GM21360 (cell line): Measurements from ENCODE around the gene HEMGN.
A peak's percentile ranks its signal among the peaks of the same experiment; 100 is the strongest.
"Not testable (repeated sequence)": the region's sequence is repeated elsewhere in the genome, so short reads cannot be mapped to it uniquely, and the experiment has no call there.

ENCODE experiments used
- ATAC-seq: cut with Tn5 transposase; IDR thresholded peaks from one replicate; pipeline ENCODE4 v1.9.1; 2021; ENCODE audit warnings: mild to moderate bottlenecking, moderate library complexity; ENCODE audit not compliant: unreplicated experiment

HEMGN gene

GRCh38 chr9:97964901-97965300, 26.9 kb upstream of the HEMGN start:
- no peak for ATAC-seq

DNA sequence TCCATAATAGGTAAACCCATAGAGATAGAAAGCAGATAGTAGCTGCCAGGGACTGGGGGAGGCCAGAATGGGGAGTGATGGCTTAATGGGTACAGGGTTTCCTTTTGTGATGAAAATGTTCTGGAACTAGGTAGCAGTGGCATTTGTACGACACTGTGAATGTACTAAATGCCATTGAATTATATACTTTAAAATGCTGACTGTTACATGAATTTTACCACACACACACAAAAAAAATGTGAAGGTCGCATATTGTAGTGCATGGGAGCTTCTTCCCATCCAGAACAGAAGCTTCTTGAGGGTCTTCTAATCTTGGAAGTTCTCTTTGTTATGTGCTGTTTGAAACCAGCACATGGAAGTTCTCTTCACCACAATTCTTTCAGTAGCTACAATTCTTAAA, 25.3 kb upstream of the HEMGN start:
- ATAC-seq, result no peak

DNA sequence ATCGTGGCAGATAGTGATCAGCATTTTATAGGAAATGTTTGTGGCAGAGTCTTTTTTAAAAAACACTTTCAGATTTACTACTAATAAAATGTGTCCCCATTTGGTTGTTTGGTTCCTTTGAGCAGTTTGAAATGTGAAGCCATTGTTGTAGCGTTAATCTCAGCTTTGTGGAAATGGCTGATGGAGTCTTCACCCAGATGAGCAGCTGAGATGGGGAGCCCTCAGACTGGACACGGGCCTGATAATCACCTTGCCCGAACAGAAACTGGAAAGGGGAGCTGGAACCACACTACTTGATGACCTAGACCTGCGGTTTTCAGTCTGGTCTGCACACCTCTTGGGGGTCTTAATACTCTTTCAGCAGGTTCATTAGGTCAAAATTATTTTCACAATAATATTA, 24.6 kb upstream of the HEMGN start:
- no peak for ATAC-seq

GRCh38 chr9:97962136-97962535, 24.2 kb upstream of the HEMGN start:
- no peak for ATAC-seq

DNA sequence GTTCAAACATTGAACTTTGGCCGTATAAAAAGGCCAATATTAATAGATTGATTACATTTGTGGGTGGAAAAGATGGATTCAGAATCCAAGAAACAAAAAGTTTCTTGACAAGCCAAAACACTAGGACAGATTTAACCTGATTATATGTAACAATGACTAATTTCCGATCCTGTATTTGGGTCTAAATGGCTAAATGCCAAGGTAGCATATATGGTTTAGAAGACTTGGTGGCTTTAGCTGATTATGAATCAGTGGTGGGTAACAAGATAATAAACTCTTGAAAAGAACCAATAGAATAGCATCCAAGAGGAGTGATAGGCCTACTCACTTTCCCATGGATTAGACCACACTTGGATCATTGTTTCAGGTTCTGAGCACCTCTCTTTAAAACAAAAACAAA, 23.4 kb upstream of the HEMGN start:
- ATAC-seq, result no peak

DNA sequence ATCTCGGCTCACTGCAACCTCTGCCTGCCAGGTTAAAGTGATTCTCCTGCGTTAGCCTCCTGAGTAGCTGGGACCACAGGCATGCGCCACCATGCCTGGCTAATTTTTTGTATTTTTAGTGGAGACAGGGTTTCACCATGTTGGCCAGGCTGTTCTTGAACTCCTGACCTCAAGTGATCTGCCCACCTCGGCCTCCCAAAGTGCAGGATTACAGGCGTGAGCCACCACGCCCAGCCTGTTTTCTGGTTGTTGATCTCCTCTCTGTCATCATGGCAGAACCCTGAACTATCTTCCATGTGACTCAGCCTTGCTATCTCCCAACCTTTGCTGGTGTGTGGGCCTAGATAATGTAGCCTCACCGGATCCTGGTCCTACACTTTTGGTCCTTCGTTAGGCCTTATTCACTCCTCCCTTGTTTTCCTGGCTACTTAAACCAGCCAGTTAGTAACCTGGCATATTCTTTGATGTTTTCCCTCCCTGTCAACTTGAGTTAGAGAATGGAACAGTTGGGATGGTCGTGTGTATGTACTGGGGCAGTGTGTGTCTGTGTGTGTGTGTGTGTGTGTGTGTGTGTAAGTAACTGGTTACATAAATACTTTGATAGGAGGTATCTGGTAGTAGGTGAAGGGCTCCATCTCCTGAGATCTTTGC, 22.8 kb upstream of the HEMGN start:
- not testable (repeated sequence) for ATAC-seq

GRCh38 chr9:97959585-97959984, 21.6 kb upstream of the HEMGN start:
- no peak for ATAC-seq

GRCh38 chr9:97958812-97959511, 21.0 kb upstream of the HEMGN start:
- ATAC-seq, result no peak

DNA sequence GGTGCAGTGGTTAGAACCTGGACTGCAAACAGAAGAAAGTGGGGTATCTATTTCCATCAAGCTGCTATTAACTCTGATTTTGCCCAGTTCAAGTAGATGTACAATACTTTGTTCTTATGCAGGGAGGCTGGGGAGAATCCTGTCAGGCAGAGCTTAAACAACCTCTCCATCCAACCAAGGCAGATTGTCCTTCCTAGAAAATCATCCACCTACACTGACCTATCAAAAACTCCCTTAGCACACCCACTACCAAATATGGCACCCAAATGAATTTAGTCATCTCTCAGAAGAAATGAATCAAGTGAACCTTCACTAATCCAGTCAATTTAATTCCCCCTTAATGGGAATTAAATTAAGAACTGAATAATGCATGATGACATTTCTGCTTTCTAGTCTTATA, 18.4 kb upstream of the HEMGN start:
- no peak for ATAC-seq

DNA sequence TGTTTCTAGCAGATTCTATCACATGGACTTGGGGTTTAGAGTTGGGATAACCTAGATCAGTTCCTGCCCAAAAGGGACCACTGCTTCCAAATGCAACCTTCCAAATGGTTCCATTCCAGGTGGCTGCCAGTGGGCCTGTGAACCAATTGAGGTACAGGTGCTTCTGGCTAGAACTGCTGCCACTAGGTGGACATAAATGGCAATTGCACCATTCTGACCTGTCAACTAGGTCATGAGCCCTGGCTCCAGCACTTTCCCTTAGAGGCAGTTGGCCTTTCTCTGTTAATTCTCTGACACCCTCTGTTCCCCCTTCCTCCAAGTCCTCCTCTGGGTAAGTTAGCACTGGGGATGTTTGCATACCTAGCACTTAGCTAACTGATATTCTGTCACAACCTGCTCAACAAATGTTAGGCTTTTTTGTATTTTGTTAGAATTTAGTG, 16.6 kb upstream of the HEMGN start:
- peak; percentile 60 for ATAC-seq

DNA sequence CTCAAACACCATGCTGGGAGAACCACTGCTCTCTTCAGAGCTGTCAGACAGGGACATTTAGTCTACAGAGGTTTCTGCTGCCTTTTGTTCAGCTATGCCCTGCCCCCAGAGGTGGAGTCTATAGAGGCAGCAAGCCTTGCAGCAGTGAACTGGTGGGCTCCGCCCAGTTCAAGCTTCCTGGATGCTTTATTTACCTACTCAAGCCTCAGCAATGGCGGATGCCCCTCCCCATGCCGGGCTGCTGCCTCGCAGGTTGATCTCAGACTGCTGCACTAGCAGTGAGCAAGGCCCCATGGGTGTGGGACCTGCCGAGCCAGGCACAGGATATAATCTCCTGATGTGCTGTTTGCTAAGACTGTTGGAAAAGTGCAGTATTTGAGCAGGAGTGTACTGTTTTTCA, 12.9 kb upstream of the HEMGN start:
- ATAC-seq, result not testable (repeated sequence)

DNA sequence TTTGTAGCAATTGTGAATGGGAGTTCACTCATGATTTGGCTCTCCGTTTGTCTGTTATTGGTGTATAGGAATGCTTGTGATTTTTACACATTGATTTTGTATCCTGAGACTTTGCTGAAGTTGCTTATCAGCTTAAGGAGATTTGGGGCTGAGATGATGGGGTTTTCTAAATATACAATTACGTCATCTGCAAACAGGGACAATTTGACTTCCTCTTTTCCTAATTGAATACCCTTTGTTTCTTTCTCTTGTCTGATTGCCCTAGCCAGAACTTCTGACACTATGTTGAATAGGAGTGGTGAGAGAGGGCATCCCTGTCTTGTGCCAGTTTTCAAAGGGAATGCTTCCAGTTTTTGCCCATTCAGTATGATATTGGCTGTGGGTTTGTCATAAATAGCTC, 9.1 kb upstream of the HEMGN start:
- not testable (repeated sequence) for ATAC-seq

DNA sequence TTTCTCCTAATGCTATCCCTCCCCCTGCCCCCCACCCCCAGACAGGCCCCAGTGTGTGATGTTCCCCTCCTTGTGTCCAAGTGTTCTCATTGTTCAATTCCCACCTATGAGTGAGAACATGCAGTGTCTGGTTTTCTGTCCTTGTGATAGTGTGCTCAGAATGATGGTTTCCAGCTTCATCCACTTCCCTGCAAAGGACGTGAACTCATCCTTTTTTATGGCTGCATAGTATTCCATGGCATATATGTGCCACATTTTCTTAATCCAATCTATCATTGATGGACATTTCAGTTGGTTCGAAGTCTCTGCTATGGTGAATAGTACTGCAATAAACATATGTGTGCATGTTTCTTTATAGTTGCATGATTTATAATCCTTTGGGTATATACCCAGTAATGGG, 7.5 kb upstream of the HEMGN start:
- ATAC-seq, result not testable (repeated sequence)

GRCh38 chr9:97944612-97945011, 6.6 kb upstream of the HEMGN start:
- ATAC-seq, result no peak

DNA sequence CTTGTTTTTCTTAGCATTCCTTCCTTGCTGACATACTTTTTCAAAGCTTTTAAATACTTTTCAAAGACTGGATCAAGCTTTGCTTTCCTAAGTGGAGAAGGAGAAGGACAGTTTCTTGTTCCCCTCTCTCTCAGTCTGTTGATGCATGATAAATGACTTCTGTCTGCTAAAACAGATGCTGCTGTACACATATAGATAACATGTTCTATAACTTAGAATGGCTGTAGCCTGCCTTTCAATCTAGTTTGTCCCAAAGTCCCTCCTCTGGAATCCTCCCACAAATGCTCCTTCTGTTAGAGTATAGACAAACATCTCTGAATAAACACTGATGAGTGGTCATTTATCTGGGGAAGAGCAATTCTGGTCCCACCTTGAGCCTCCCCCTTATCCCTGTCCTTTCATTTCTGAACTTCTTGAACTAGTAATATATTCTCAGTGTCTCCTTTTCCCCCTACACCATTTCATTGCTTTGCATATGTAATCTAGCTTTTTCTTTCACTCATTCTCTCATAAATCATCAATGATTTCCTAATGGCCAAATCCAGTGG, 5.4 kb upstream of the HEMGN start:
- no peak for ATAC-seq

- no peak for ATAC-seq
Measured at GRCh38 chr9:97941323-97941722, 3.4 kb upstream of the HEMGN start.

DNA sequence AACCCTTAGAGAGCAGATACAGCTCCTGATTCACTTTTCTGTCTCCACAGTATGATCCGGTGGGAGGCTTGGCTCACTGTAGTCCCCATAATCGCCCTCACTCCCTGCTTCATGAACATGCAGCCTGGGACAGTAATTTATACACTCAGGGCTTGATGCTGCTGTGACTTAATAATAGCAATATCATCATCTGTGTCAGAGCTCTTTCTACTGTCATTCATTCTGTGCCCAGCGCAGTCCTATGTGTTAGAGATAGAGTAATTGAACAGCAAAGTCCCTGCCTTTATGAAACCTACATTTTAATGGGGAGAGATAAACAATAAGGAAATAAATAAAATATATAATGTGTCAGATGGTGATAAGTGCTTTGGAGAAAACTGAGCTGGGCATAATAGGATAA, 2.8 kb upstream of the HEMGN start:
- ATAC-seq, result no peak

- ATAC-seq, result no peak
Measured at GRCh38 chr9:97940233-97940632, 2.3 kb upstream of the HEMGN start.

- ATAC-seq, result no peak
Measured at GRCh38 chr9:97936998-97937397, 974 bp downstream of the HEMGN start.

- ATAC-seq, result no peak
Measured at GRCh38 chr9:97935276-97935675, 2.7 kb downstream of the HEMGN start.

DNA sequence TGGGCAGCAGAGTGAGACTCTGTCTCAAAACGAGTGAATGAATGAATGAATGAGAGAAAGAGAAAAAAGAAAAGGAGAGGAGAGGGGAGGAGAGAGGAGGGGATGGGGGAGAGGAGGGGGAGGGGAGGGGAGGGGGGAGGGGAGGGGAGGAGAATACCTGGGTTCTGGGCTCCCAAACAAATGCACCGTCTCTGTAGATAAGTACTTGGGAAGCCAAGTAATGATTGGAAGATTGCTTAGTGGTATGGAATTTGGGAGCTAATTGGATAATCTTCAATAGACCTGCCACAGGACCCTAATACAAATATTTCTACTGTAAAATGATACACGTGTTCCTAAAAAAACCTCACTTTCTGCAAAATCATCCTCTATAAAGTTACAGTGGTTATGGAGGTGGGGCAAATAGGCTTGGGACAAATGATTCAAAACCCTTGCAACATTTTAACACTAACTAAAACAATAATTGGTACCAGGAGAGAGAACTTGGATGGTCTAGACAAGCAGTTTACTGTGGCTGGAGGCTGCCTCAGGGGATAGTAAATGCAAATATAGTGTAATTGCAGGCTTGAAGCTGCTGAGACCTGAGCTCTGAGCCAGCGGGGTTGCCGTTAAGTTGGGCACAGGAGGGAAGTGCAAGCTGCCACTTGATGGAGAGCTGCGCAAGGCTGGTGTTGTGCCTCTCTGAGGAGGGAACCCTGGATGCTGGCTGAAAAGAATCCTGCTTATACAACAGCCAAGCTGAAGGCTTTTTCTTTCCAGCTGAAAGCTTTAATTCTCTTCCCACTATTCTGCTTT, 3.5 kb downstream of the HEMGN start:
- ATAC-seq, result no peak
